ENCODE measurements around the gene CLDN8.

CLDN8 gene

DNA sequence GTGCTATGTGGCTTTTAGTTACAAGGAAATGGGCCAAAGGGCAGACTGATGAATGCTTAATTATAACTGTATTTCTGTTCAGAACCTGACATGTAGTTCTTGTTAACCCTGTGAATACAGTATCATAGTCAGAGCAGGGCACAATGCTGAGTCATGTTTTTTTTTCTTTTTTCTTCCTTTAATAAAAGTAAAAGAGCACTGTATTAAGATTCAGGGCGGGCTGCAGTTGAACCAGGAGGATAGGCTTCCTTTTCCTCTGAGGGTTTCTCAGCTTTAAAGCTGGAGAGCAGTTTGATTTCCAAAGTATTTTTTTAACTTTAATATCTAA, 8.7 kb downstream of the CLDN8 start:
- Histone ChIP-seq H3K27ac (no peak overlapping the region), H3K4me3 (no peak overlapping the region)

DNA sequence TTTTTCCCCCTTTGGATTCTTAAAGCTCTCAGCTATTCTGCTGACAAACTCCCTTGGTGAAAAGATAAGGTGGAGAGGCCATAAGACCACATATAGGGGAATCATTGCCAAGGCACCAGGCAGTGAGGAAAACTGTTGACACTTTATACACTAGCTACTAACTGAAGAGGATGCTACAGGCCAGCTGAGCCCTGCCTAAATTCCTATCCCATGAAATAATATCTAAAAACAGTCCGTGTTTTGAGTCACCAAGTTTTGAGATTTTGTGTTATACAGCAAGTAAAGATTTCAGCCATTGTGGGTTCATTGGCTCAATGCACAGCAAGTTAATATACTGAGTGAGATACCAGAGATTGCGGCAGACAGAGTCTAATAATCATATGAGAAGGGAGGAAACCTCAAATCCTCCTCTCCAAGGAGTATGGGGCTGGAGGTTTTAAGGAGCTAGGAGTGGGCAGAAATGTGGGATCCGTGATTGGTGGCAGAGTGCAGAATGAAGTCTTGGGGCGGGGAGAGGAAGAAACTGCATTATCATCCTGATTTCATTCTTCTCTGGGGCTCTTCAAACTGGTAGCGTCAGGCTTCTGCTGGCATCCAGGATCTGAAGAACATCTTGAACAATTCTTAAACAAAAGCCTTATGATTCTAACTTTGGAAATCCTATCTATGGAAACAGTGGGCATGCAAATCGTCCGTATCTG, 9.2 kb downstream of the CLDN8 start:
- H3K27ac ChIP-seq, result no peak overlapping the region
- H3K4me3 ChIP-seq, result no peak overlapping the region

DNA sequence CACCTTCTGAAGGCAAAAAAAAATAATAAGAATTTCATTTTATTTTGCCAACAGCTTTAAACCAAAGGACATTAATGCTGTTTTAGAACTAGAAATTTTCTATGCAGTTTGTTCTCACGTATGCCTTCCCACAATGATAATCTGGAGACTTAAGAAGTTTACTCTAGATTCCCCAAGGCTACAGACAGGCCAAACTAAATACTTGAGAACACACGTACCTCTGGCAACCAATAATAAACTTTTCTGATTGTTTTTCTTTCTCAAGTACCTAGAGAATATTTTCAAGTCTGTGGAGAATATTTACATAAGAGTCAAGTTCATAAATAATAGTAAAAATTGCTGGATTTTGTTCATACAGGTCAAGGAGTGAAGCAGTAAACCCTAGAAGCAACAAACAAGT, 15.9 kb downstream of the CLDN8 start:
- Histone ChIP-seq H3K27ac (no peak overlapping the region), H3K4me3 (no peak overlapping the region)

DNA sequence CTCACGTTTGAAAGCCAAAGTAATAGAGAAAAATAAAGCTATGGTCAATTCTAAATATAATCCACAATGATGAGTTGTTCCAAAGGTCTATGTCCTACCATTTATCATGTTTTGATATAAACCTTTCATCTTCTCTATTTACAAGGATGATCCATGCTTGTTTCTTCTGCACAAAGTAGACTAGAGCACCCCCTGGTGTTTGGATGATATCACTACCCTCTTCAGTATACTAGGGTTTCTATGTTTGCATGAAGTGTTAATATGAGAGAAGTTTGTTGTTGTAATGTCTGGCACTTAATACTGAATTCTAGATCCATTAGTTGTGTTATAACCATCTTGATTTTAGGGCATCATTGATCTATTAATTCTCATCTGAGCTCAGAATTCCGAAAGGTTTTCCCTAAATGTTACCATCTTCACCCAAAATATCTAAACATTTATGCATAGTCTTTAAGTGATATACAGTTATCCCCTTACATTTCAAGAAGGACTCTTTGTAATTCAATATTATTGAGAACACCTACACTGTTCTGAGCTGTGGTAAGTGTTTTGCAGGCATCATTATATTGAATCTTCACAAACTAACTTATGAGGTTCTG, 21.1 kb downstream of the CLDN8 start:
- Histone ChIP-seq H3K4me3 (no peak overlapping the region), H3K27ac (no peak overlapping the region)

DNA sequence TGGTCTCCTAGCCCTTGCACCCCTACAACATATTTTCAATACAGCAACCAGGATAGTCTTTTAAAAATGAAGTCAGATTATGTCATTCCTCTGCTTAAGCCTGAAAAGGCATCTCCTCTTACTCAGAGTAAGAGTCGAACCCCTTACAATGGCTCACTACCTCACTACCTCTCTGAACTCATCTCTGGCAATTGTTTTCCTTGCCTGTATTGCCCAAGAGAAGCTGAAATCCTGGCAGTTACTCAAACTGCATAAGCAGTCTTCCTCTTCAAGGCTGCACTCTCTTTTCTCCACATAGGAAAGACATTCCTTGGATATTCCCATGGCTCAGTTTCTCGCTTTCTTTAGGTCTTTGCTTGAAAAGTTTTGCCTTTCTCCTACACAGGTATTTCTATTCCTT, 22.7 kb downstream of the CLDN8 start:
- H3K27ac ChIP-seq, result no peak overlapping the region
- H3K4me3 ChIP-seq, result no peak overlapping the region

DNA sequence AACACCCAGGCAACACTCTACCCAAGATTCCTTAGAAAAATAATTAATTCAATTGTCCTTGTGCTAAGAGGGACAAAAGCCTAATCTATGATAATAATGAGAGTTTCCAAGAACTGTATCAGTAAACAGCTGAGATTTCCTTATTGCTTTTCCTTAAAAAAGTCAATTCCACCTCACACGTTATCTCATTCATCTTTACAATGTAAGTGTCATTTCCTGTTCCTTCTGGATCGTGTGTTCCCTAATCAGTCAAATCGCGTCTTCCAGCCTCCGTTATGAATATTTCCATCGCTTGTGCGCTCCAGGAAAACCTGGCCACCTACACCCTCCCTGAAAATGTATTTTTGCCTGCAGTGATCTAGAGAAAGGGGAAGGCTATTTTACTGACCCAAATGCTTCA, 25.3 kb downstream of the CLDN8 start:
- Histone ChIP-seq H3K27ac (no peak overlapping the region), H3K4me3 (no peak overlapping the region)

DNA sequence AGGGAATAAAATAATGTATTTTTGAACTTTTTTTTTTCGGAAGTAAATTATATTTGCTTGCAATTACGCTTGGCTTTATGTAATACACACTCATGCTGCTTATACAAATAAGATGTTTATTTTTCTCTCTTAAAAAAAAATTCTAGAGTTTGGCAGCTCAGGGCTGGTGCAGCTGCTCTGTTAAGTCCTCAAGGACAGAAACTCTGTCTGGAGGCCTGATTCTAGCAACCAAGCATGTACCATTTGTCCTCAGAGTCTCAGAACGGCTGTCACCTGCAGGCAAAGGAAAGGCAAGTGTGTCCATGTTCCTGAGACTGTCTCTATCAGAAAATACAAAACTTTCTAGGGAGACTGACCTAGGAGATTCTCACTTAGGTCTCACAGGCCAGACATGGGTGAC, 26.1 kb downstream of the CLDN8 start:
- no peak overlapping the region for H3K27ac ChIP-seq

DNA sequence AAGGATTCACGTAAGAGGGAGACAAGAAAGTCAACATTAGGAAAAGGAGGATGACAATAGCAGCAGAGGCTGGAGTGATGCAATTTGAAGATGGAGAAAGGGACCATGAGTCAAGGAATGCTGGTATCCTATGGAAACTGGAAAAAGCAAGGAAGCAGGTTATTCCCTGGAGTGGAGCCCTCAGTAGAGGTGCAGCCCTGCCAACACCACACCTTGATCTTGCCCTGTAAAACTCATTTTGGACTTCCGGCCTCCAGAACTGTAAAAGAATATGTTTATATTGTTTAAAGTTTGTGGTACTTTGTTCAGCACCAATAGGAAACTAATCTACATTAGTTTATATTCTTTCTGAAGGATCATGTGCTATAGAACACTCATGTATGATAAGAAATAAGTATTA, 29.7 kb downstream of the CLDN8 start:
- Histone ChIP-seq H3K4me3 (no peak overlapping the region), H3K27ac (no peak overlapping the region)

More for the DNA sequence above, 26.1 kb downstream of the CLDN8 start:
- no peak overlapping the region for H3K4me3 ChIP-seq

DNA sequence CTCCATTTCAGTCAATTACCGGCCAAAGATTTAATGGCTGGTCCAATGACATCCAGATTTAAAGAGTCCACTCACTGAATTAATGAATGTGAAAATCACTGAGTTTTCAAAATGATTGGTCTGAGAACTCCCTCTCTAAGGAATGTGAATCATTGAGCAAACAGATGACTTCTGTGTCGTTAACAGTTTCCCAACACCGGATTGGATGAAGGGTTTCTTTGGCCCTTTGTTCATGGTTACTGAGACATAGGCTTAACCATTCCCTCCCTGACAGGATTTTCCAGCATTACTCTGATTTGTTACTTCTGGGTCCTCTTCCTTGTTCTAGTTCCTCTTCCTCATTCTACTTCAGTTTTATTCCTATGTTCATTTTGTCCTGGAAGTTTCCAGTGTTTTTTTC, 47.8 kb downstream of the CLDN8 start:
- H3K4me3 ChIP-seq, result no peak overlapping the region
- no peak overlapping the region for H3K27ac ChIP-seq

DNA sequence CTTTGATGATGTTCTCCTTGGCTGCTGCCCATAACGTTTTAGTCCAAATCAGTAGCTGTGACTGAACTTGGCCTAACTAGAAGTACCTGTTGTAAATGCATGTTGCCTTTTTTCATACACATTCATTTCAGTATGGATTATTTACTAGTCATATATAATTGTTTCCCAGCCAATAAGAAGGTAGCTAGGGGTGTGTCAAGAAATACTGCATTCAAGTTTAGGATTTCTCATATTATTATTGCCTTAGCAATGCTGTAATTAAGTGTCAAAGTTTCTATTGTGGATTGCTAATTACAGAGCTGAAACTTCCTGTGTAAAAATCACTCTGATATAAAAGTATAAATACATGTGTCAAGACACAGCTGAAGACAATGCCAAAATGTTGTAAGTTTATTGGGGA, 49.2 kb downstream of the CLDN8 start, which contains the start of gene CLDN17:
TSS of gene CLDN17 (minus strand) at position 101 of the 400 bp plus-strand sequence. CDS start 188 bp downstream, outside the sequence.
- Histone ChIP-seq H3K4me3 (no peak within 1 kb of the TSS), H3K27ac (no peak within 1 kb of the TSS)

DNA sequence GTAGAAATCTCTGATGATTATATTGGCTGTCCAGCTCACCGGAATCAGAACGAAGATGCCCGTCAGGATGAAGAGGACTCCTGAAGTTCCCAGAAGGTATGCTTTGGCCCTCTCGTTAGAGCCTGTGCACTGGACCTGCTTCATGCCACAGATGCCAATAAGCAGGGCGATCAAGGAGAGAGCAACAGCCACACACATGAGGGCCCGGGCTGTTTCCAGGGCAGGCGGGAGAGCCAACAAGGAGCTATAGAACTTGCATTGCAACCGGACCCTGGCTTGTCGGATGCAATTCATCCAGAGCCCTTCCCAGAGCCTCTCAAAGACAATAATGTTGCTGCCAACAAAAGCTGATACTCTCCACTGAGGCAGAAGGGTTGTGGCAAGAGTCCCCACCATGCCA, 49.7 kb downstream of the CLDN8 start:
- no peak overlapping the region for H3K27ac ChIP-seq
- no peak overlapping the region for H3K4me3 ChIP-seq

DNA sequence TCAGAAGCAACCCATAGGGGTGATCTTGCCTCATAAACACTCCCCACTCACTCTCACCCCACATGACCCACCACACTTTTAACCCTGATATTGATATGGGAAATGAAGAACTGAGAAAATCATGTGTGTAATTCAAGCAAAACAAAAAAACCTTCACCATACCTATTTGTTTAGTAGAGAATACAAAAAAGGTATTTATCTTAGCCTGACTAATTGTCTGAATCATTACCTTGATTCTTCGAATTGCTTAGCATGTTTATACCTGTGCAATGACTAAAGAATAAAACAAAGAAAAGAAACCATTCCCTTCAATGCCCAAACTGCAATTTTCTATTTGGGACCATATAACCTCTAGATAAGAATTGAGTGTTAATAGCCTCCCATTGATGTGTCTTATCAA, 51.1 kb downstream of the CLDN8 start:
- H3K27ac ChIP-seq, result no peak overlapping the region
- no peak overlapping the region for H3K4me3 ChIP-seq
